Measurements from ENCODE around the gene ATR. TPM values are rescaled to one million over a fixed set of nuclear protein-coding genes. Genes with fewer than 3 reads are reported as not detected.
"Not testable (repeated sequence)": the region's sequence is repeated elsewhere in the genome, so short reads cannot be mapped to it uniquely, and the experiment has no call there.

Gene ATR
- total and polyA plus RNA-seq, 10 of the 15 experiments (the other 5 are each of a cell fraction or from before 2014, with no cell fraction given) = 21.0 to 41.5 (median 30.1) TPM

GRCh38 chr3:142595581-142595950 lies 17.0 kb upstream of the ATR start:
- peak overlapping the region; percentile 74 for H3K9ac ChIP-seq (ENCODE audit: control insufficient read depth, insufficient read depth, low read length)
- intact Hi-C loops (cut with micrococcal nuclease; ENCODE audit: unreplicated experiment) = no loop called here
- H3K79me2 ChIP-seq (ENCODE audit: control insufficient read depth, insufficient read depth, low read length) = no peaks in the 10 kb centered on the region
- H3K9me3 ChIP-seq (replicated peaks; ENCODE audit: control insufficient read depth, insufficient read depth, low read length) = no peaks in the 10 kb centered on the region
- DNase-seq (ENCODE audit: low read depth, low spot score) = no peak
- peak overlapping the region; percentile 79; the same call in 1 of the 2 replicates for H3K4me3 ChIP-seq
- POLR2A ChIA-PET = no interaction called here
- CTCF ChIA-PET = no interaction called here
- 0 out of 2 replicates have a peak overlapping the region, but pooled peaks have one; percentile 33 for H3K27ac ChIP-seq (ENCODE audit: control insufficient read depth, insufficient read depth)
- BruUV-seq (replicated peaks) = no TSS peak
- peak overlapping the region; percentile 97 for H3K4me2 ChIP-seq (ENCODE audit: control insufficient read depth, insufficient read depth)
- TF ChIP-seq MAX (IDR thresholded peaks at IDR 0.05; ENCODE audit: low read depth, low read length) = no peak
- H3K27me3 ChIP-seq (replicated peaks in 1 of 2; ENCODE audit: control insufficient read depth in 2 of 2, insufficient read depth in 2 of 2, low read length in 1 of 2) = no peaks in the 10 kb centered on the region
- H3K36me3 ChIP-seq (ENCODE audit: control insufficient read depth in 2 of 2, insufficient read depth in 2 of 2, low read length in 1 of 2) = no peaks in the 10 kb centered on the region
- 21% methylated on average over 7 of the region's 7 CpGs for WGBS (ENCODE audit: insufficient coverage, insufficient replicate concordance, low lambda C conversion rate, missing lambda C conversion rate)
- SMC1A ChIA-PET (ENCODE audit: uncharacterized antibody, unreplicated experiment) = no interaction called here
- peak; percentile 49 for FAIRE-seq
- H2AFZ ChIP-seq (ENCODE audit: control insufficient read depth, low read depth, low read length) = peak overlapping the region; percentile 100
- RAD21 ChIA-PET (ENCODE audit: unreplicated experiment) = no interaction called here
- H3K4me1 ChIP-seq (ENCODE audit: control insufficient read depth, insufficient read depth, low read length) = peaks cover 4% of the 10 kb centered on the region; the same call in 1 of the 2 replicates
- no peak for ATAC-seq
- in situ Hi-C loops (cut with MboI) = no loop called here
- H4K20me1 ChIP-seq (ENCODE audit: control insufficient read depth, insufficient read depth) = no peaks in the 10 kb centered on the region

- no peak for ATAC-seq
- TF ChIP-seq ELK1 (IDR thresholded peaks at IDR 0.05; ENCODE audit: low read depth, low read length) (no peak), ZNF217 (IDR thresholded peaks at IDR 0.05) (no peak)
- intact Hi-C loops (cut with micrococcal nuclease; ENCODE audit: unreplicated experiment) (no loop called here), in situ Hi-C loops (cut with MboI) (no loop called here)
- Histone ChIP-seq H3K79me2 (ENCODE audit: control insufficient read depth, insufficient read depth, low read length) (no peaks in the 10 kb centered on the region), H2AFZ (ENCODE audit: control insufficient read depth, low read depth, low read length) (peak overlapping the region; percentile 100), H3K9ac (ENCODE audit: control insufficient read depth, insufficient read depth, low read length) (no peak overlapping the region), H3K36me3 (ENCODE audit: control insufficient read depth in 2 of 2, insufficient read depth in 2 of 2, low read length in 1 of 2) (no peaks in the 10 kb centered on the region), H3K4me3 (peak overlapping the region; percentile 79; the same call in 1 of the 2 replicates), H3K4me1 (ENCODE audit: control insufficient read depth, insufficient read depth, low read length) (peaks cover 4% of the 10 kb centered on the region; the same call in 1 of the 2 replicates), H3K27ac (ENCODE audit: control insufficient read depth, insufficient read depth) (no peak overlapping the region), H3K9me3 (replicated peaks; ENCODE audit: control insufficient read depth, insufficient read depth, low read length) (no peaks in the 10 kb centered on the region), H3K27me3 (replicated peaks in 1 of 2; ENCODE audit: control insufficient read depth in 2 of 2, insufficient read depth in 2 of 2, low read length in 1 of 2) (no peaks in the 10 kb centered on the region), H4K20me1 (ENCODE audit: control insufficient read depth, insufficient read depth) (no peaks in the 10 kb centered on the region), H3K4me2 (ENCODE audit: control insufficient read depth, insufficient read depth) (peak overlapping the region; percentile 97; the same call in 1 of the 2 replicates)
- ChIA-PET RAD21 (ENCODE audit: unreplicated experiment) (no interaction called here), POLR2A (no interaction called here), CTCF (no interaction called here), SMC1A (ENCODE audit: uncharacterized antibody, unreplicated experiment) (no interaction called here)
- no peak for FAIRE-seq
- DNase-seq (ENCODE audit: low read depth, low spot score) = no peak
- BruUV-seq (replicated peaks) = no TSS peak
- WGBS (ENCODE audit: insufficient coverage, insufficient replicate concordance, low lambda C conversion rate, missing lambda C conversion rate) = 0% methylated on average over 1 of the region's 1 CpG
Measured at GRCh38 chr3:142595141-142595540, 16.6 kb upstream of the ATR start.

- ChIA-PET CTCF (interaction anchor here (1.0 to 1.2 kb wide), 2 partner anchors 10 to 35 kb away, joined by 3 read pairs; no protein-coding TSS in a partner anchor), SMC1A (ENCODE audit: uncharacterized antibody, unreplicated experiment) (interaction anchor here (1.3 kb wide), 1 partner anchor 11 kb away, joined by 3 read pairs; no protein-coding TSS in a partner anchor), POLR2A (interaction anchor here (0.6 to 0.7 kb wide), 3 partner anchors 20 to 319 kb away, joined by 3 to 5 read pairs (median 4); no protein-coding TSS in a partner anchor)
- BruUV-seq (replicated peaks); intact Hi-C loops (cut with micrococcal nuclease; ENCODE audit: unreplicated experiment); FAIRE-seq; H3K4me2 ChIP-seq (ENCODE audit: control insufficient read depth, insufficient read depth); H3K27ac ChIP-seq (ENCODE audit: control insufficient read depth, insufficient read depth); RAD21 ChIA-PET (ENCODE audit: unreplicated experiment); H3K36me3 ChIP-seq (ENCODE audit: control insufficient read depth in 2 of 2, insufficient read depth in 2 of 2, low read length in 1 of 2); DNase-seq (ENCODE audit: low read depth, low spot score); H3K4me1 ChIP-seq (ENCODE audit: control insufficient read depth, insufficient read depth, low read length); H4K20me1 ChIP-seq (ENCODE audit: control insufficient read depth, insufficient read depth); H3K4me3 ChIP-seq; H3K79me2 ChIP-seq (ENCODE audit: control insufficient read depth, insufficient read depth, low read length); H3K27me3 ChIP-seq (replicated peaks in 1 of 2; ENCODE audit: control insufficient read depth in 2 of 2, insufficient read depth in 2 of 2, low read length in 1 of 2); H2AFZ ChIP-seq (ENCODE audit: control insufficient read depth, low read depth, low read length); H3K9me3 ChIP-seq (replicated peaks; ENCODE audit: control insufficient read depth, insufficient read depth, low read length); H3K9ac ChIP-seq (ENCODE audit: control insufficient read depth, insufficient read depth, low read length); ATAC-seq: not testable (repeated sequence)
- in situ Hi-C loops (cut with MboI) = loop anchor here (5.0 kb wide), 1 partner anchor 400 kb away; no protein-coding TSS in a partner anchor
- WGBS (ENCODE audit: insufficient coverage, insufficient replicate concordance, low lambda C conversion rate, missing lambda C conversion rate) = 81% methylated on average over 7 of the region's 7 CpGs
Measured at GRCh38 chr3:142592268-142592667, 13.7 kb upstream of the ATR start.
